Osteocyte (in vitro differentiated cells): ENCODE data around the gene RBMS3. TPM values are rescaled to one million over a fixed set of nuclear protein-coding genes. Genes with fewer than 3 reads are reported as not detected.

ENCODE experiments used
- DNase-seq: peaks from one replicate; pipeline ENCODE4 v3.0.0; 2021; ENCODE audit warnings: mixed read lengths; ENCODE audit not compliant: unreplicated experiment; ENCODE audit errors: extremely low spot score
- H3K27ac Mint-ChIP-seq: one replicate; pipeline ENCODE4 v1.8.0; 2021; ENCODE audit warnings: mild to moderate bottlenecking, mixed read lengths; ENCODE audit not compliant: unreplicated experiment
- H3K27me3 Mint-ChIP-seq: one replicate; pipeline ENCODE4 v1.8.0; 2021; ENCODE audit warnings: mixed read lengths; ENCODE audit not compliant: unreplicated experiment
- H3K36me3 Mint-ChIP-seq: one replicate; pipeline ENCODE4 v1.8.0; 2021; ENCODE audit warnings: mixed read lengths; ENCODE audit not compliant: unreplicated experiment
- H3K4me1 Mint-ChIP-seq: one replicate; pipeline ENCODE4 v1.8.0; 2021; ENCODE audit warnings: mixed read lengths; ENCODE audit not compliant: unreplicated experiment
- H3K4me3 Mint-ChIP-seq: one replicate; pipeline ENCODE4 v1.8.0; 2021; ENCODE audit warnings: mild to moderate bottlenecking, moderate library complexity, mixed read lengths; ENCODE audit not compliant: unreplicated experiment
- H3K9me3 Mint-ChIP-seq: one replicate; pipeline ENCODE4 v1.8.0; 2021; ENCODE audit warnings: mixed read lengths; ENCODE audit not compliant: unreplicated experiment
- total RNA-seq: library from RNA; stranded (reverse); gene quantifications from 2 replicates; pipeline ENCODE4 v1.2.1, GENCODE V29; 2021
- TF ChIP-seq, protein P1 (sequence below): fragments of 200-600 bp; sonication (generic); IDR thresholded peaks from 2 replicates; pipeline ENCODE4 v1.5.0; 2021; ENCODE audit warnings: antibody characterized with exemption, mild to moderate bottlenecking, moderate library complexity

Gene RBMS3
- total RNA-seq, 1 donor from 2014 or later: 64.2 TPM

GRCh38 chr3:29614954-29615353, 334.1 kb downstream of the RBMS3 start:
- H3K4me1 Mint-ChIP-seq: peaks cover 15% of the 10 kb centered on the region
- H3K27ac Mint-ChIP-seq: no peak overlapping the region
- TF ChIP-seq, protein P1, sequence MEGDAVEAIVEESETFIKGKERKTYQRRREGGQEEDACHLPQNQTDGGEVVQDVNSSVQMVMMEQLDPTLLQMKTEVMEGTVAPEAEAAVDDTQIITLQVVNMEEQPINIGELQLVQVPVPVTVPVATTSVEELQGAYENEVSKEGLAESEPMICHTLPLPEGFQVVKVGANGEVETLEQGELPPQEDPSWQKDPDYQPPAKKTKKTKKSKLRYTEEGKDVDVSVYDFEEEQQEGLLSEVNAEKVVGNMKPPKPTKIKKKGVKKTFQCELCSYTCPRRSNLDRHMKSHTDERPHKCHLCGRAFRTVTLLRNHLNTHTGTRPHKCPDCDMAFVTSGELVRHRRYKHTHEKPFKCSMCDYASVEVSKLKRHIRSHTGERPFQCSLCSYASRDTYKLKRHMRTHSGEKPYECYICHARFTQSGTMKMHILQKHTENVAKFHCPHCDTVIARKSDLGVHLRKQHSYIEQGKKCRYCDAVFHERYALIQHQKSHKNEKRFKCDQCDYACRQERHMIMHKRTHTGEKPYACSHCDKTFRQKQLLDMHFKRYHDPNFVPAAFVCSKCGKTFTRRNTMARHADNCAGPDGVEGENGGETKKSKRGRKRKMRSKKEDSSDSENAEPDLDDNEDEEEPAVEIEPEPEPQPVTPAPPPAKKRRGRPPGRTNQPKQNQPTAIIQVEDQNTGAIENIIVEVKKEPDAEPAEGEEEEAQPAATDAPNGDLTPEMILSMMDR: no peak
- H3K27me3 Mint-ChIP-seq: no peaks in the 10 kb centered on the region
- no peak overlapping the region for H3K4me3 Mint-ChIP-seq
- peaks cover 8% of the 10 kb centered on the region for H3K9me3 Mint-ChIP-seq
- DNase-seq: no peak
- peaks cover 2% of the 10 kb centered on the region for H3K36me3 Mint-ChIP-seq

GRCh38 chr3:29618395-29619282, 337.8 kb downstream of the RBMS3 start:
- peaks cover 3% of the 10 kb centered on the region for H3K36me3 Mint-ChIP-seq
- no peak overlapping the region for H3K27ac Mint-ChIP-seq
- H3K4me3 Mint-ChIP-seq: no peak overlapping the region
- H3K27me3 Mint-ChIP-seq: no peaks in the 10 kb centered on the region
- peaks cover 8% of the 10 kb centered on the region for H3K9me3 Mint-ChIP-seq
- H3K4me1 Mint-ChIP-seq: peaks cover 4% of the 10 kb centered on the region
- TF ChIP-seq, protein P1: no peak
- no peak for DNase-seq

DNA sequence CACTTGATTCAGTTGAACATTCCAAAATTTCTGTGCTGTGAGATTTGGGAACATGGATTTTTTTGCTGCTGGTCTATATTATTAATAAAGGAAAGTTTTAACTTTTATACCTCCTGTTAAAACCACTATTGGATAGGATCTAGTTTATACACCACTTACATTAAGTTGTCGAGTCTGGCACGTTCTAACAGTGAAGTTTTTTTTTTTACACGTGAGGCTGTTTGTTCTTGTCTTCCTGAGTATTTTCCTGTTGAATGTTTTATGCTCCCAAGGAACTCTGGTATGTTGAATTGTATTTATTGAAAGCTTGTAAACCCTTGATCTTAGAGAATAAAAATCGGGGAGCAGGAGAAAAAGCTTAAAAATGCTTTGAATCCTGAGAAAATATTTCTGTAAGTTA, 338.8 kb downstream of the RBMS3 start:
- peaks cover 4% of the 10 kb centered on the region for H3K9me3 Mint-ChIP-seq
- peaks cover 4% of the 10 kb centered on the region for H3K4me1 Mint-ChIP-seq
- H3K36me3 Mint-ChIP-seq: peaks cover 3% of the 10 kb centered on the region
- TF ChIP-seq, protein P1: no peak
- no peak overlapping the region for H3K27ac Mint-ChIP-seq
- DNase-seq: no peak
- no peaks in the 10 kb centered on the region for H3K27me3 Mint-ChIP-seq
- H3K4me3 Mint-ChIP-seq: no peak overlapping the region

- Mint-ChIP-seq H3K9me3 (no peaks in the 10 kb centered on the region), H3K27ac (no peak overlapping the region), H3K36me3 (peaks cover 1% of the 10 kb centered on the region), H3K27me3 (no peaks in the 10 kb centered on the region), H3K4me1 (peaks cover 3% of the 10 kb centered on the region), H3K4me3 (no peak overlapping the region)
- DNase-seq: no peak
- TF ChIP-seq, protein P1: no peak
Measured at GRCh38 chr3:29627136-29628117, 346.6 kb downstream of the RBMS3 start.
